Effector memory CD8-positive, alpha-beta T cell (primary cell): ENCODE results near the gene IFITM1.

ENCODE experiments used
- ATAC-seq: fragments of 150-1000 bp; cut with Tn5 transposase; replicated peaks from 2 replicates; pipeline ENCODE4 v1.10.0; 2021; ENCODE audit warnings: mild to moderate bottlenecking, moderate library complexity
- DNase-seq, 3 experiments: peaks; one replicate each; pipeline ENCODE4 v3.0.0; 2021
- H3K27ac Mint-ChIP-seq, 2 donors: one replicate each; pipeline ENCODE4 v1.8.0; 2022; ENCODE audit warnings: mild to moderate bottlenecking in 2 of 2, mixed read lengths in 2 of 2, moderate library complexity in 2 of 2
- H3K27me3 Mint-ChIP-seq, 2 donors: one replicate each; pipeline ENCODE4 v1.8.0; 2022; ENCODE audit warnings: mixed read lengths in 2 of 2
- H3K36me3 Mint-ChIP-seq: one replicate; pipeline ENCODE4 v1.8.0; 2022; ENCODE audit warnings: mild to moderate bottlenecking, moderate library complexity, mixed read lengths; ENCODE audit not compliant: insufficient read depth
- H3K4me1 Mint-ChIP-seq, 2 donors: one replicate each; pipeline ENCODE4 v1.8.0; 2022; ENCODE audit warnings: low read depth in 2 of 2, mixed read lengths in 2 of 2
- H3K4me3 Mint-ChIP-seq, 2 donors: one replicate each; pipeline ENCODE4 v1.8.0; 2022; ENCODE audit warnings: mild to moderate bottlenecking in 2 of 2, mixed read lengths in 2 of 2, moderate library complexity in 2 of 2
- H3K9me3 Mint-ChIP-seq, 2 donors: one replicate each; pipeline ENCODE4 v1.8.0; 2022; ENCODE audit warnings: mixed read lengths in 2 of 2

The IFITM1 gene

GRCh38 chr11:279040-279965 is 34.5 kb upstream of the IFITM1 start:
- no peak for DNase-seq
- H3K27ac Mint-ChIP-seq: peak overlapping the region; percentile 38 to 44
- H3K4me1 Mint-ChIP-seq: peaks cover 35 to 37% of the 10 kb centered on the region in 2 donors
- no peaks in the 10 kb centered on the region for H3K36me3 Mint-ChIP-seq
- peaks cover 7 to 26% of the 10 kb centered on the region in 2 donors for H3K27me3 Mint-ChIP-seq
- H3K9me3 Mint-ChIP-seq: no peaks in the 10 kb centered on the region
- H3K4me3 Mint-ChIP-seq: peak overlapping the region; percentile 83 to 87
- peak; percentile 42 for ATAC-seq

GRCh38 chr11:279966-280705 is 33.7 kb upstream of the IFITM1 start:
- H3K4me3 Mint-ChIP-seq: peak overlapping the region; percentile 81 to 87
- peak overlapping the region in 1 of 2 donors; percentile 44 for H3K27ac Mint-ChIP-seq
- H3K9me3 Mint-ChIP-seq: no peaks in the 10 kb centered on the region
- H3K4me1 Mint-ChIP-seq: peaks cover 35 to 39% of the 10 kb centered on the region in 2 donors
- peaks cover 7 to 26% of the 10 kb centered on the region in 2 donors for H3K27me3 Mint-ChIP-seq
- DNase-seq (no peak), ATAC-seq (peak; percentile 65)
- no peaks in the 10 kb centered on the region for H3K36me3 Mint-ChIP-seq

- peak overlapping the region in 1 of 2 donors; percentile 35 for H3K27ac Mint-ChIP-seq
- DNase-seq (no peak), ATAC-seq (peak; percentile 47)
- H3K4me3 Mint-ChIP-seq: peak overlapping the region; percentile 81 to 87
- peaks cover 7 to 26% of the 10 kb centered on the region in 2 donors for H3K27me3 Mint-ChIP-seq
- no peaks in the 10 kb centered on the region for H3K36me3 Mint-ChIP-seq
- peaks cover 35 to 44% of the 10 kb centered on the region in 2 donors for H3K4me1 Mint-ChIP-seq
- no peaks in the 10 kb centered on the region for H3K9me3 Mint-ChIP-seq
These were observed 32.9 kb upstream of the IFITM1 start for GRCh38 chr11:280706-281485.

- peaks cover 35 to 44% of the 10 kb centered on the region in 2 donors for H3K4me1 Mint-ChIP-seq
- ATAC-seq (no peak), DNase-seq (no peak)
- peaks cover 4% of the 10 kb centered on the region for H3K36me3 Mint-ChIP-seq
- peaks cover 7 to 26% of the 10 kb centered on the region in 2 donors for H3K27me3 Mint-ChIP-seq
- no peaks in the 10 kb centered on the region for H3K9me3 Mint-ChIP-seq
- peak overlapping the region in 1 of 2 donors; percentile 39 for H3K27ac Mint-ChIP-seq
- peak overlapping the region; percentile 81 to 87 for H3K4me3 Mint-ChIP-seq
These were observed 32.2 kb upstream of the IFITM1 start for GRCh38 chr11:281486-282161.

- H3K9me3 Mint-ChIP-seq: no peaks in the 10 kb centered on the region
- H3K36me3 Mint-ChIP-seq: peaks cover 10% of the 10 kb centered on the region
- peak overlapping the region; percentile 81 to 87 for H3K4me3 Mint-ChIP-seq
- H3K4me1 Mint-ChIP-seq: peaks cover 39 to 49% of the 10 kb centered on the region in 2 donors
- ATAC-seq (no peak), DNase-seq (no peak)
- peaks cover 7 to 26% of the 10 kb centered on the region in 2 donors for H3K27me3 Mint-ChIP-seq
- H3K27ac Mint-ChIP-seq: peak overlapping the region in 1 of 2 donors; percentile 39
These were observed 31.7 kb upstream of the IFITM1 start for GRCh38 chr11:282171-282570.

GRCh38 chr11:282630-283360 is 31.0 kb upstream of the IFITM1 start:
- Mint-ChIP-seq H3K27ac (peak overlapping the region in 1 of 2 donors; percentile 39), H3K27me3 (peaks cover 7 to 26% of the 10 kb centered on the region in 2 donors), H3K9me3 (no peaks in the 10 kb centered on the region), H3K36me3 (peaks cover 16% of the 10 kb centered on the region), H3K4me1 (peaks cover 38 to 47% of the 10 kb centered on the region in 2 donors), H3K4me3 (peak overlapping the region; percentile 81 to 87)
- ATAC-seq (no peak), DNase-seq (no peak)

- peaks cover 21% of the 10 kb centered on the region for H3K36me3 Mint-ChIP-seq
- H3K4me3 Mint-ChIP-seq: no peak overlapping the region
- H3K9me3 Mint-ChIP-seq: no peaks in the 10 kb centered on the region
- no peak overlapping the region for H3K27ac Mint-ChIP-seq
- H3K27me3 Mint-ChIP-seq: peaks cover 7 to 26% of the 10 kb centered on the region in 2 donors
- peaks cover 36 to 48% of the 10 kb centered on the region in 2 donors for H3K4me1 Mint-ChIP-seq
- DNase-seq (no peak), ATAC-seq (no peak)
These were observed 30.3 kb upstream of the IFITM1 start for GRCh38 chr11:283405-284104.

- H3K27me3 Mint-ChIP-seq: peaks cover 7 to 26% of the 10 kb centered on the region in 2 donors
- H3K36me3 Mint-ChIP-seq: peaks cover 23% of the 10 kb centered on the region
- no peak overlapping the region for H3K4me3 Mint-ChIP-seq
- no peaks in the 10 kb centered on the region for H3K9me3 Mint-ChIP-seq
- DNase-seq: no peak
- no peak for ATAC-seq
- H3K4me1 Mint-ChIP-seq: peaks cover 34 to 49% of the 10 kb centered on the region in 2 donors
- no peak overlapping the region for H3K27ac Mint-ChIP-seq
These were observed 29.5 kb upstream of the IFITM1 start for GRCh38 chr11:284105-285020.

GRCh38 chr11:285021-285893 is 28.6 kb upstream of the IFITM1 start:
- Mint-ChIP-seq H3K27me3 (peaks cover 7 to 26% of the 10 kb centered on the region in 2 donors), H3K36me3 (peaks cover 31% of the 10 kb centered on the region), H3K27ac (no peak overlapping the region), H3K9me3 (no peaks in the 10 kb centered on the region), H3K4me3 (no peak overlapping the region), H3K4me1 (peaks cover 40 to 57% of the 10 kb centered on the region in 2 donors)
- DNase-seq: no peak
- no peak for ATAC-seq

GRCh38 chr11:285894-286220 is 28.0 kb upstream of the IFITM1 start:
- H3K36me3 Mint-ChIP-seq: peaks cover 36% of the 10 kb centered on the region
- peaks cover 7 to 23% of the 10 kb centered on the region in 2 donors for H3K27me3 Mint-ChIP-seq
- ATAC-seq (no peak), DNase-seq (no peak)
- peaks cover 44 to 61% of the 10 kb centered on the region in 2 donors for H3K4me1 Mint-ChIP-seq
- no peaks in the 10 kb centered on the region for H3K9me3 Mint-ChIP-seq
- no peak overlapping the region for H3K4me3 Mint-ChIP-seq
- no peak overlapping the region for H3K27ac Mint-ChIP-seq
